Stimulated activated CD8-positive, alpha-beta memory T cell treated with anti-CD3 and anti-CD28 coated beads, Interleukin-15, amount 100 ng/mL, for 4 hours (primary cell): ENCODE results near the gene ST6GALNAC6.
"Not testable (repeated sequence)": the region's sequence is repeated elsewhere in the genome, so short reads cannot be mapped to it uniquely, and the experiment has no call there.

Experiments used
- DNase-seq, 2 donors: peaks; one replicate each; pipeline ENCODE4 v3.0.0-alpha.2; 2020; ENCODE audit warnings: low read depth in 2 of 2

Gene ST6GALNAC6

GRCh38 chr9:127854960-127855359 is 44.4 kb downstream of the ST6GALNAC6 start:
- no peak for DNase-seq

GRCh38 chr9:127854184-127854806 is 45.1 kb downstream of the ST6GALNAC6 start, which contains the start of gene ENG:
Gene ENG, minus strand, starts transcription at chr9:127854658. Its CDS starts 303 bp downstream, at chr9:127854355.
- DNase-seq, result no peak

- no peak for DNase-seq
These were observed 45.9 kb downstream of the ST6GALNAC6 start for GRCh38 chr9:127853312-127854183.

DNA sequence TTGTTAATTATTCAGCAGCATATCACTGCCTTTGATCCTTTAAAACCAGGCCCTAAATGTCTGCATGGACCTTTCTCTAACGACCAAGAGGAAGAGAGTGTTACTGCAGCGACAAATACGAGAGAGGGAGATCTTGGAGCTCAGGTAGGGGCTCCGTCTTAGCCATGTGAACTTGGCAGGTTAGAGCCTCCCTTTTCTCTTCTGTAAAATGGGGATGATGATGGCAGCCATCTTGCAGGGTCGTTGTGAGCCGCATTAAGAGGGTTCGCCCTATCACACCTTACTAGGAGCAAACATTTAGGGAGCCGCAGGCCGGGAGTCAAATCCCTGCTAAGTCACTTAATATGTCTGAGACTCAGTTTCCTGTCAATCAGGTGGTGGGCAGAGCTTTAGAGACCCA is 46.6 kb downstream of the ST6GALNAC6 start:
- no peak for DNase-seq

- DNase-seq, result no peak
These were observed 49.0 kb downstream of the ST6GALNAC6 start for GRCh38 chr9:127850286-127850830.

DNA sequence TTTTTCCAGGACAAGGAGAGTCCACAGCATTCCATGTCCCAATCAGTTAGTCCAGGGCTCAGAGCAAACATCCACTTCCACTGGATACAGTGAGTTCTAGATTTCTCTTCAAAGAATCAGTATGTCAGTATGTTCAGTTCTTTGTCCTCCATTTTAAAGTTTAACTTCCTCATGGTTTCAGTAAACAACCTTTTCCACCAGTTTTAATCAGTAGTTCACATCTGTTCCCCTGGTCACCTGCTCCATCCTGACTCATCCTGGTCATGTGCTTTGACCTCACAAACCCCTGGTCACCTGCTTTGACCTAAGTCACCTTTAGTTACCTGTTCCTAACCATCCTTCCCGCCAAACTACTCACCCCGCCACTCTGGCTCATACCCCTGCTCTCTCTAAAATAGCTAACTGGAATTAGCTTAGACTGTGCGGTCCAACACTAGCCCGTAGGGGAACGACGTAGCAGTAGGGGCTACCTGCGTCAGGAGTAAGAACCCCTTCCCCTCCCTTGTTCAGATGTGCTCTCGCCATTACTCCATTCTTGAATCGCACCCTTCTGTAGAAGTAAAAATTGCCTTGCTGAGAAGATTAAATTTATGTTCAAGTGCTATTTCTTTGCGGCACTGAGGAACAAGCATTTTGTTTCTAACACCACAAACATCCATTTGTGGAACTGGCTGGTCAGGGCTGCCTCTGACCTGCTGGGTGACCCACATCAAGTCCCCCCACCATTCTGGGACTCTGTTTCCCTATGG is 50.5 kb downstream of the ST6GALNAC6 start:
- no peak for DNase-seq

GRCh38 chr9:127847833-127848755 is 51.3 kb downstream of the ST6GALNAC6 start:
- DNase-seq, result no peak

DNA sequence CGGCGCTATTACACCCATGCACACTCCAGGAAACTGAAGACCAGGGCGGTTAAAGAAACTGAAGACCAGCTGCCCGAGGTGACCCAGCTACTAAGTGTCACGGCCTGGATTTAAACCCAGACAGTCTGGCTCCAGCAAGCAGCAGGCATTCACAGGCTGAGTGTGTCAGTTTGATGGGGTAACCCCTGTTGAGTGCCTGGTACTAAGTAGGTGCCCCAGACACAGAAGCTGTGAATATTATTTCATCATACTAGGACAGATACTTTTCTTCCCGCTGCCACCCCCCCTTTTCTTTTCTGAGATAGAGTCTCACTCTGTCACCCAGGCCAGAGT is 52.3 kb downstream of the ST6GALNAC6 start:
- no peak for DNase-seq

DNA sequence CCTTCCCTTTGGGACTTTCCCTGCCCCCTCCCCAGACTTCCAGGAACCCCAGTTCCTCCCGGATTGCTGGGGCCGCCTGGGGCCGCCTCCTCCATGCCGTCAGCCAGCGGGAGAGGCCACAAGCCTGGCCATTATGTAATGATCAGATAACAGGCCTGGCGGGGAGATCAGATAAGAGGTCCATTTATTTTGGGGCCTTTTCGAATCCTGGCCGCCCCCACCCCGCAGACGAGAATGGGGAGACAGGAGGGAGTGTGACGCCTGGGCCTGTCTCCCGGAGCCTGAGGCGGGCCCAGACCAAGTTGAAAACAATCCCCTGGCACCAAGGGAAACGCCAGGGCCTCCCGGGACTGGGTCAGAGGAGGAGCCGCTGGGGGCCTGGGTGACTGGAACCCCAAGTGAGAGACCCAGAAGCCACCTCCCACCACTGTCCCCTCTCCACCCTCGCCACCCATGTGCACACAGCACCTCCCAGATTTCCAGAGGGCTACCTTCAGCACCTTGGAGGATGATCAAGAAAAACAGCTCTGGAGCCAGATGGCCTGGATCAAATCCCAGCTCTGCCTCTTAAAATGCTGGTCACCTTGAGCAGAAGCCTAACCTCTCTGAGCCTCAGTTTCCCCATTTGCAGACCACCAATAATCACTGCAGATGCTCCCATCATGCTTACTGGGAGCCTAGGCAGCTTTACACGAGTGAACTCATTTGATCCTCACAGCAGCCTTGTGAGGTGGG is 52.8 kb downstream of the ST6GALNAC6 start:
- DNase-seq, result no peak

GRCh38 chr9:127845619-127846018 is 53.8 kb downstream of the ST6GALNAC6 start:
- not testable (repeated sequence) for DNase-seq

- DNase-seq, result no peak
These were observed 54.5 kb downstream of the ST6GALNAC6 start for GRCh38 chr9:127844821-127845359.

GRCh38 chr9:127841087-127841835 is 58.1 kb downstream of the ST6GALNAC6 start:
- no peak for DNase-seq

- DNase-seq, result no peak
These were observed 60.9 kb downstream of the ST6GALNAC6 start for GRCh38 chr9:127838375-127839078.

DNA sequence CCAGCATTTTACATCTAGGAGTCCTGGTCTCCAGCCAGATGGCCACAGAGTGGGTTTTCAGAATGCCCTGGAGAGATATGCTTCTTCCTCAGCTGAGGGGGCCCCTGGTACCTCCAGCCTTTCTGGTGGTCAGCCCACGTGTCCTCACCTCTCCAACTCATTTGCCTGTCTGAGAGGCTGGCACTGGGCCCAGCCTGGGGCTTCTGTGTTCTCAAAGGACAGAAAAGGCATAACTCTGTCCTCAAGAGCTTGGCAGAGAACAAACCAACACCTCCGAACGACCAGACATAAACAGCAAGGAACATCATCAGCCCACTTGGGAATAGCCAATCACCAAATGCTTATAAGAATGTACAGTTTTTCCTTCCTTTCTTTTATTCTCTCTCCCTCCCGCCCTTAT is 62.1 kb downstream of the ST6GALNAC6 start:
- DNase-seq, result no peak

DNA sequence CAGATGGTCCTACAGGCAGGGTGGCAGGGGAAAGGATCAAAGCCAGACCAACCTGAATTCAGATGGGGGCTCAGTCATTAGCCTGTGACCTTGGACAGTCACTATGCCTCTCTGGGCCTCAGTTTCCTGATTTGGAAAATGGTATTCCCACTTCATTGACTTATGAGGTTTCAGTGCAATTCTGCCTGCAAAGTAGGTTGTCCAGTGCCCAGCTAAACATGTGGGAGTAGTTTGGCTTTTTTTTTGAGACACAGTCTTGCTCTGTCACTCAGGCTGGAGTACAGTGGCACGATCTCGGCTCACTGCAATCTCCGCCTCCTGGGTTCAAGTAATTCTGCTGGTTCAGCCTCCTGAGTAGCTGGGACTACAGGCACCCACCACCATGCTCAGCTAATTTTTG is 62.8 kb downstream of the ST6GALNAC6 start:
- not testable (repeated sequence) for DNase-seq

DNA sequence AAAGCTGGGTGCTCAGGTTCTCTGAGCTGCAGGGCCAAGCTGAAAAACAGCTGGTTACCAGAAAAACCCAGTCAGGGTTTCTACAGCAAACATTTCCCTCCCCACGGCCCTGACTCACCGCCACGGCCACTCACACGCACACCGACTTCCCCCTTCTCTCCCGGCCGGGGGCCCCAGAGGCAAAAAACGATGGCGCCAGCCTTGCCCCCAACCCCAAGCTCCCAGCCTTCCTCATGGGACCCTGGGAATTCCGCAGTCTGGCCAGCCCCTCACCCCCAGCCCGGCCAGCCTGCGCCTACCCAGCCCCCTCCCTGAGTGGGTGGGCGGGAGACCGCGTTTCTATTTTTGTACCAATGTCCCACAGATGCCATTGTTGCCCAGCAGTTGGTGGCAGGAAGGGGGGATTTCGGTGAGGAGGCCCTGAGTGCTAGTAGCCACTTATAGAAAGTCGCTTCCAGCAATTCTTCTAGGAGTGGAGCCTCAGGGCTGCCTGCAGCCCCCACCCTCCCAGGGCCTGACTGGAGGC is 63.3 kb downstream of the ST6GALNAC6 start:
- DNase-seq, result no peak
